Smooth muscle cell of the pulmonary artery (primary cell): Measurements from ENCODE around the gene PCDHGA1. TPM values are rescaled to one million over a fixed set of nuclear protein-coding genes. Genes with fewer than 3 reads are reported as not detected.

Source experiments
- total RNA-seq: library from RNA; depleted of rRNA; stranded (reverse); fragments of >200 nt; gene quantifications from 2 replicates; pipeline ENCODE4 v1.2.3, GENCODE V29; 2014

The PCDHGA1 gene
- total RNA-seq, 1 donor from 2014 or later = 1.4 TPM

GRCh38 chr5:141397756-141398551, 67.6 kb downstream of the PCDHGA1 start, which contains the start of gene PCDHGB5:
TSS of gene PCDHGB5 (plus strand) at chr5:141397947. CDS start at chr5:141398128, 181 bp downstream.

GRCh38 chr5:141402553-141403243, 72.4 kb downstream of the PCDHGA1 start, which contains the start of gene PCDHGA9:
TSS of gene PCDHGA9 (plus strand) at chr5:141402778. CDS start at chr5:141402953, 175 bp downstream.

GRCh38 chr5:141407790-141408505, 77.6 kb downstream of the PCDHGA1 start, which contains the start of gene PCDHGB6:
TSS of gene PCDHGB6 (plus strand) at chr5:141408021. CDS start at chr5:141408203, 182 bp downstream.

GRCh38 chr5:141412854-141413539, 82.7 kb downstream of the PCDHGA1 start, which contains the start of gene PCDHGA10:
TSS of gene PCDHGA10 (plus strand) at chr5:141412987. CDS start at chr5:141413176, 189 bp downstream.

GRCh38 chr5:141417494-141418172, 87.3 kb downstream of the PCDHGA1 start, which contains the start of gene PCDHGB7:
TSS of gene PCDHGB7 (plus strand) at chr5:141417677. CDS start at chr5:141417860, 183 bp downstream.

DNA sequence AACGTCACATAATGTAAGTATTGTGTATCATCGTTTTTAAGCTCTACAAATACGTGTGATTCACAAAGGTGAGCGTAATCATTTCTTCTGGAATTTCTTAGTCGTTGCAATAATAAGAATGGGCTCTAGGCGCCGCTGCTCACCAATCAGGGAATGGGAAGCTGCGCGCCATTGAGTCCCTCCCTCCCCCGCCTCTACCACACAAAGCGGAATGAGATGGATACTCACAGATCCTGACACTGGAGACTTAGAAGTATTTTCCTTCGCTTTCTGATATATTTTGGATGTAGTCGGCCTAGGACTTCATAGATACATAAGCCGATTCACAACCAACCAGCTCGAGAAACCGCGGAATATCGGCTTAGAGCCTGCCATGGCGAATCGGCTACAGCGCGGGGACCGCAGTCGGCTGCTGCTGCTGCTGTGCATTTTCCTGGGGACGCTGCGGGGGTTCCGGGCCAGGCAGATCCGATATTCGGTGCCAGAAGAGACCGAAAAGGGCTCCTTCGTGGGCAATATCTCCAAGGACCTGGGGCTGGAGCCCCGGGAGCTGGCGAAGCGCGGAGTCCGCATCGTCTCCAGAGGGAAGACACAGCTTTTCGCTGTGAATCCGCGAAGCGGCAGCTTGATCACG, 90.7 kb downstream of the PCDHGA1 start, which contains the start of gene PCDHGA11:
Gene PCDHGA11 (plus strand): TSS at position 197 of the 634 bp plus-strand sequence. CDS start 177 bp downstream, at position 374.

DNA sequence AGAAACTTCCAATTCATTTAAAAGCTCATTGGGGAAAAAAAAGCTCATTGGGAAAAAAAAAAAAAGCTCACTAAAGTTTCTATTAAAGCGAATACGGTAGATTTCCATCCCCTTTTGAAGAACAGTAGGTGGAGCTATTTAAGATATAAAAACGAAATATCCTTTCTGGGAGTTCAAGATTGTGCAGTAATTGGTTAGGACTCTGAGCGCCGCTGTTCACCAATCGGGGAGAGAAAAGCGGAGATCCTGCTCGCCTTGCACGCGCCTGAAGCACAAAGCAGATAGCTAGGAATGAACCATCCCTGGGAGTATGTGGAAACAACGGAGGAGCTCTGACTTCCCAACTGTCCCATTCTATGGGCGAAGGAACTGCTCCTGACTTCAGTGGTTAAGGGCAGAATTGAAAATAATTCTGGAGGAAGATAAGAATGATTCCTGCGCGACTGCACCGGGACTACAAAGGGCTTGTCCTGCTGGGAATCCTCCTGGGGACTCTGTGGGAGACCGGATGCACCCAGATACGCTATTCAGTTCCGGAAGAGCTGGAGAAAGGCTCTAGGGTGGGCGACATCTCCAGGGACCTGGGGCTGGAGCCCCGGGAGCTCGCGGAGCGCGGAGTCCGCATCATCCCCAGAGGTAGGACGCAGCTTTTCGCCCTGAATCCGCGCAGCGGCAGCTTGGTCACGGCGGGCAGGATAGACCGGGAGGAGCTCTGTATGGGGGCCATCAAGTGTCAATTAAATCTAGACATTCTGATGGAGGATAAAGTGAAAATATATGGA, 100.2 kb downstream of the PCDHGA1 start, which contains the start of gene PCDHGA12:
Gene PCDHGA12 (plus strand): TSS at position 176 of the 782 bp plus-strand sequence. CDS start 253 bp downstream, at position 429.

GRCh38 chr5:141475625-141476131, 145.4 kb downstream of the PCDHGA1 start, which contains the start of gene PCDHGC3:
TSS of gene PCDHGC3 (plus strand) at chr5:141475966. CDS start at chr5:141476117, 151 bp downstream.

GRCh38 chr5:141484641-141485311, 154.5 kb downstream of the PCDHGA1 start, which contains the start of gene PCDHGC4:
TSS of gene PCDHGC4 (plus strand) at chr5:141485030. CDS start at chr5:141485174, 144 bp downstream.

DNA sequence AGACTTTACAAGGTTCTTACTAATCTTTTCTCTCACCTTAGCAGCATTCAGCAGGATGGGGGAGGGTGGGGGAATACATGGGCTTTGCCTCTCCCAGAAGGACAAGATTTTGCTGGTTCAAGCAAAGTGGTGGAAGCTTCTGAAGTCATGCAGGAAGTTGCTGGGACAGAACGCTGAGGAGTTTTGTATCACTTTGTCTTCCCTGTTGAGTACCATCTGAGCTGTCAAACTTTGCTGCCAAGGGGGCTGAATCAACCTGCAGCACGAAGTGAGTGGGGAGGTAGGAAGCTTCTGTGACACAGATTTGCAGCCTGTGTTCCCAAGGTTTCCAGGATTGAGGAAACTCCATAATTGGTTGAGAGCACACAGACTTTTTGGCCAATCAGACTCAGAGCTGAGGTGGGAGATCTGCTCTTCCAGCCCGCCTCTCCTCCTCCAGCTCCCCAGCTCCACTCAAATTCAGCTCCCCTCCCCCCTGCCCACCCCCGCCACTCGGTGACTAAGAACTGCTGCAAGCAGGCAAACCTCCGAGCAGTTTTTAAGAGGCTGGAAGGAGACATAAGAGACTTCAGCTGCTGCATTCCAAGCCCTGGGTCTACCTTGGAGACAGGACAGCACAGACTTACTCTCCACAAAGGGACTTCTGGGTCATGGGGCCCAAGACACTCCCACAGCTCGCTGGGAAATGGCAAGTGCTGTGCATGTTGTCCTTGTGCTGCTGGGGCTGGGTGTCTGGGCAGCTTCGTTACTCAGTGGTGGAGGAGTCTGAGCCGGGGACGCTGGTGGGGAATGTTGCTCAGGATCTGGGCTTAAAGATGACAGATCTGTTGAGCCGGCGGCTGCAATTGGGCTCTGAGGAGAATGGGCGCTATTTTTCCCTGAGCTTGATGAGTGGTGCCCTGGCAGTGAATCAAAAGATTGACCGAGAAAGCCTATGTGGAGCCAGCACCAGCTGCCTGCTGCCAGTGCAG, 158.6 kb downstream of the PCDHGA1 start, which contains the start of gene PCDHGC5:
Gene PCDHGC5 (plus strand): TSS at position 491 of the 971 bp plus-strand sequence. CDS start 160 bp downstream, at position 651.

Other genes with a start within 250 kb of the PCDHGA1 start
- gene PCDHB2, start 235.9 kb upstream of the PCDHGA1 start, total RNA-seq = 3.6 and 4.4 TPM in 2 replicates
- 0.79 and 1.6 TPM in 2 replicates for gene PCDHB3, start 230.0 kb upstream of the PCDHGA1 start, total RNA-seq
- gene PCDHB4, start 208.7 kb upstream of the PCDHGA1 start, total RNA-seq = 0.20 and 0.59 TPM in 2 replicates
- gene PCDHB5, start 195.3 kb upstream of the PCDHGA1 start, total RNA-seq = 0.36 and 2.2 TPM in 2 replicates
- gene PCDHB6, start 180.5 kb upstream of the PCDHGA1 start, total RNA-seq = 0.20 and 0.36 TPM in 2 replicates
- gene PCDHB7, start 157.9 kb upstream of the PCDHGA1 start, total RNA-seq = 0.33 and 1.1 TPM in 2 replicates
- 0.26 and 1.3 TPM in 2 replicates for gene PCDHB8, start 152.7 kb upstream of the PCDHGA1 start, total RNA-seq
- 0.50 and 0.59 TPM in 2 replicates for gene PCDHB16, start 148.1 kb upstream of the PCDHGA1 start, total RNA-seq
- gene PCDHB9, start 143.4 kb upstream of the PCDHGA1 start, total RNA-seq = 0.40 and 0.59 TPM in 2 replicates
- gene PCDHB10, start 138.2 kb upstream of the PCDHGA1 start, total RNA-seq = 0.79 and 1.4 TPM in 2 replicates
- gene PCDHB11, start 130.9 kb upstream of the PCDHGA1 start, total RNA-seq = 0.69 and 0.85 TPM in 2 replicates
- 0.26 and 0.46 TPM in 2 replicates for gene PCDHB12, start 121.8 kb upstream of the PCDHGA1 start, total RNA-seq
- 0.59 and 1.8 TPM in 2 replicates for gene PCDHB13, start 116.6 kb upstream of the PCDHGA1 start, total RNA-seq
- 1.6 and 2.1 TPM in 2 replicates for gene PCDHB14, start 107.2 kb upstream of the PCDHGA1 start, total RNA-seq
- 0.59 and 0.91 TPM in 2 replicates for gene PCDHB15, start 85.1 kb upstream of the PCDHGA1 start, total RNA-seq
- gene SLC25A2, start 26.5 kb upstream of the PCDHGA1 start, total RNA-seq = 0.13 and 0.26 TPM in 2 replicates
- gene TAF7, start 9.7 kb upstream of the PCDHGA1 start, total RNA-seq = 56.6 and 69.0 TPM in 2 replicates
- 2.8 and 4.2 TPM in 2 replicates for gene PCDHGA2, start 8.2 kb downstream of the PCDHGA1 start, total RNA-seq
- 0.79 and 3.0 TPM in 2 replicates for gene PCDHGA3, start 13.3 kb downstream of the PCDHGA1 start, total RNA-seq
- gene PCDHGB1, start 19.6 kb downstream of the PCDHGA1 start, total RNA-seq = 2.2 and 3.8 TPM in 2 replicates
- gene PCDHGA4, start 24.5 kb downstream of the PCDHGA1 start, total RNA-seq = 11.6 and 16.9 TPM in 2 replicates
- gene PCDHGB2, start 29.5 kb downstream of the PCDHGA1 start, total RNA-seq = 3.2 and 3.9 TPM in 2 replicates
- 1.8 and 2.3 TPM in 2 replicates for gene PCDHGA5, start 33.6 kb downstream of the PCDHGA1 start, total RNA-seq
- 7.8 and 8.1 TPM in 2 replicates for gene PCDHGB3, start 39.7 kb downstream of the PCDHGA1 start, total RNA-seq
- 5.3 and 6.7 TPM in 2 replicates for gene PCDHGA6, start 43.4 kb downstream of the PCDHGA1 start, total RNA-seq
- 6.9 and 10.3 TPM in 2 replicates for gene PCDHGA7, start 52.2 kb downstream of the PCDHGA1 start, total RNA-seq
- 26.1 and 54.1 TPM in 2 replicates for gene PCDHGB4, start 57.2 kb downstream of the PCDHGA1 start, total RNA-seq
- 4.0 and 4.3 TPM in 2 replicates for gene PCDHGA8, start 62.1 kb downstream of the PCDHGA1 start, total RNA-seq
- gene PCDHGB5, start 67.4 kb downstream of the PCDHGA1 start, total RNA-seq = 34.3 and 47.0 TPM in 2 replicates
- 5.2 and 5.5 TPM in 2 replicates for gene PCDHGA9, start 72.3 kb downstream of the PCDHGA1 start, total RNA-seq
- gene PCDHGB6, start 77.5 kb downstream of the PCDHGA1 start, total RNA-seq = 3.9 and 4.8 TPM in 2 replicates
- 8.3 and 9.4 TPM in 2 replicates for gene PCDHGA10, start 82.5 kb downstream of the PCDHGA1 start, total RNA-seq
- gene PCDHGB7, start 87.2 kb downstream of the PCDHGA1 start, total RNA-seq = 13.8 and 14.7 TPM in 2 replicates
- 20.6 and 27.7 TPM in 2 replicates for gene PCDHGA11, start 90.5 kb downstream of the PCDHGA1 start, total RNA-seq
- gene PCDHGA12, start 100.0 kb downstream of the PCDHGA1 start, total RNA-seq = 40.2 and 46.0 TPM in 2 replicates
- gene PCDHGC3, start 145.5 kb downstream of the PCDHGA1 start, total RNA-seq = 77.2 and 94.3 TPM in 2 replicates
- gene PCDHGC4, start 154.5 kb downstream of the PCDHGA1 start, total RNA-seq = 3.5 and 4.2 TPM in 2 replicates
- gene PCDHGC5, start 158.6 kb downstream of the PCDHGA1 start, total RNA-seq = 4.6 and 7.3 TPM in 2 replicates